Activated T-helper 2 cell treated with anti-CD3 and anti-CD28 coated beads, Interferon-gamma antibody, Interleukin-2, Interleukin-4, amounts not matched to agents 10 μg/mL and 5 μg/mL and 100 μg/mL, durations not matched to agents 14 hours and 24 hours and 36 hours (primary cell): ENCODE data around the gene POMC. TPM values are rescaled to one million over a fixed set of nuclear protein-coding genes. Genes with fewer than 3 reads are reported as not detected.
"Not testable (repeated sequence)": the region's sequence is repeated elsewhere in the genome, so short reads cannot be mapped to it uniquely, and the experiment has no call there.

ENCODE experiments used
- DNase-seq: peaks from one replicate; pipeline ENCODE4 v3.0.0; 2021; ENCODE audit warnings: low spot score
- H3K27ac Mint-ChIP-seq: one replicate; pipeline ENCODE4 v1.8.0; 2021; ENCODE audit warnings: mixed read lengths
- H3K27me3 Mint-ChIP-seq: one replicate; pipeline ENCODE4 v1.8.0; 2021; ENCODE audit warnings: low read depth, mixed read lengths
- H3K36me3 Mint-ChIP-seq: one replicate; pipeline ENCODE4 v1.8.0; 2021; ENCODE audit warnings: low read depth, mixed read lengths
- H3K4me1 Mint-ChIP-seq: one replicate; pipeline ENCODE4 v1.8.0; 2021; ENCODE audit warnings: low read depth, mixed read lengths
- H3K4me3 Mint-ChIP-seq: one replicate; pipeline ENCODE4 v1.8.0; 2021; ENCODE audit warnings: low read depth, mild to moderate bottlenecking, moderate library complexity, mixed read lengths
- H3K9me3 Mint-ChIP-seq: one replicate; pipeline ENCODE4 v1.8.0; 2021; ENCODE audit warnings: mixed read lengths
- intact Hi-C: fragments of 100-400 bp; cut with micrococcal nuclease; formaldehyde crosslinking; loops from one replicate; pipeline ENCODE4 v1.15.1; 2023
- total RNA-seq: library from RNA; stranded (reverse); gene quantifications from 2 replicates; pipeline ENCODE4 v1.2.3, GENCODE V29; 2022

Gene POMC
- total RNA-seq, 1 donor from 2014 or later: 6.7 TPM

DNA sequence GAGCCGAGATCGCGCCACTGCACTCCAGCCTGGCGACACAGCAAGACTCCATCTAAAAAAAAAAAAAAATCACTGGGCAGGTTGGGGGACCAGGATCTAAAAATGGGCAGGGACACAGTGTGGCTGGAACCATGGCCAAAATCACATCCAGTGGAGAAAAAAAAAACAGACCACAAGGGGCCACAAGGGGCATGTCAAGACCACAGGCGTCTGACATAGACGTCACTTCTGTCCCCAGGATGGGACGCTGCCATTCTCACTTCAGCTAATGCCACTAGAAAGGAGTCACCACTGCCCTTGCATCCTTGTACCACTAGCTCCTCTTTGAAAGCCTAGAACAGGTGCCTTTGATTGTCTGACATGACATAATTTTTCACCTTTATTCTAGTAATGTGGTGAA, 2.5 kb upstream of the POMC start:
- Mint-ChIP-seq H3K27ac (no peak overlapping the region), H3K4me1 (peaks cover 12% of the 10 kb centered on the region), H3K27me3 (peaks cover 69% of the 10 kb centered on the region), H3K36me3 (no peaks in the 10 kb centered on the region), H3K4me3 (no peak overlapping the region), H3K9me3 (no peaks in the 10 kb centered on the region)
- intact Hi-C loops: no loop called here
- no peak for DNase-seq

DNA sequence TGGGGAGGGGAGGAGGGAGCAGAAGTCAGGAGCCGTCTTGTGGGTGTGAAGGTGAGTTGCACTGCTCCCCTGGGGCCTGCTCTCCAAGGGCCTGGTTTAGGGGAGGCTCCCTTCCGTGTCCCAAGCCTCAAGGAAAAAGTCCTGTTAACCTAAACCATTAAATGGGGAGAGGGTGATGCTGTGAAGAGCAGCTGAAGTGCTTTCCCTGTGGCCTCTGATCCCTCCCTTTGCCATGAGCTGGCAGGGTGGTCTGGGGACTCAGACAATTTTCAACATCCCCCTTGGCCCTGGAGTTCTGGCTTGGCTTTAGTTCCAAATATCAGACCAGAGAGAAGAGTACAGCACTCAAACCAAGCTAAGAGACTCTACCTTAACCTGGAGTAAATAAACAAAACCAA, 692 bp upstream of the POMC start:
- peaks cover 17% of the 10 kb centered on the region for H3K4me1 Mint-ChIP-seq
- no peaks in the 10 kb centered on the region for H3K9me3 Mint-ChIP-seq
- no peak overlapping the region for H3K27ac Mint-ChIP-seq
- H3K27me3 Mint-ChIP-seq: peaks cover 77% of the 10 kb centered on the region
- intact Hi-C loops: no loop called here
- H3K4me3 Mint-ChIP-seq: peak overlapping the region; percentile 64
- no peaks in the 10 kb centered on the region for H3K36me3 Mint-ChIP-seq
- DNase-seq: no peak

DNA sequence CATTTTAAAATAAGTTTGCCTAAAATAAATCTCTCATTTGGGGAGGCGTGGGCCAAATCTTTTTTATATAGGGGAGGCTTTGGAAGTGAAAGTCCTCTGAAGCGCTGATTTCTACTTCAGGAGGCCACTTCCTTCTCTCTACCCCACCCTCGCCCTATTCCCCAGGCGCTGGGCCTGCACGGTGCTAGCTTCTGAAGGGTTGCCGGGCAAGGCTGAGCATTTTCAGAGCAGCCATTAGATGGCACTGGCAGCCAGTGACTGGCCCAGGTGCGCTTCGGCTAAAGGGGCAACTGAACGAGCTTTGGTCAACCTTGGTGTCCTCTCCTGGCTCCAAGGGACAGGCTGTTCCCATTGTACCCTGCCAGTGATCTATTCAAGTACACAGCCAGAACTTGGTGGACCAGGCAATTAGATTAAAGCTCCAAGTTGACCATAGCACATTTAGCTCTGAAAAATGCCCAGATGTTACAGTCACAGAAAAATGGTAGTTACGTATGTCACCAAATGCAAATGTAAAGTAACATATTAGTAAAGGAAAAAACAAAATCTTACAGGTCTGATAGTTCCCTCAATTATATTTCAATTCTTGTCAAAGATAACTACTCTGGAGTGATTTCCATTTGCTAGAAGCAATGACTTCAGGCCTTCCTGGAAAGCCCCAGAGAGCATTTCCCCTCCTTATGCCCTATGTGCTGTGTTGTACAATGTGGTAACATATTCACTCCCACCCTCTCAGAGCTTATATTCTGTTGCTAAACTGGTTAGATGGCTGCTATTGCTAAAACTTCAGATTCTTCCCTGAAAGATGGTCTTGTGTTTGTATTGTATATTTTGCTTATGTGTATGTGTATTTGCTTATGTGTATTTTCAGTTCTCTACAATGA, 2.1 kb downstream of the POMC start:
- Mint-ChIP-seq H3K27me3 (peaks cover 63% of the 10 kb centered on the region), H3K27ac (no peak overlapping the region), H3K4me1 (peaks cover 14% of the 10 kb centered on the region), H3K36me3 (peaks cover 6% of the 10 kb centered on the region), H3K4me3 (no peak overlapping the region), H3K9me3 (no peaks in the 10 kb centered on the region)
- DNase-seq: peak; percentile 24
- intact Hi-C loops: loop anchor here (2.0 kb wide), 1 partner anchor 31 kb away; no protein-coding TSS in a partner anchor

DNA sequence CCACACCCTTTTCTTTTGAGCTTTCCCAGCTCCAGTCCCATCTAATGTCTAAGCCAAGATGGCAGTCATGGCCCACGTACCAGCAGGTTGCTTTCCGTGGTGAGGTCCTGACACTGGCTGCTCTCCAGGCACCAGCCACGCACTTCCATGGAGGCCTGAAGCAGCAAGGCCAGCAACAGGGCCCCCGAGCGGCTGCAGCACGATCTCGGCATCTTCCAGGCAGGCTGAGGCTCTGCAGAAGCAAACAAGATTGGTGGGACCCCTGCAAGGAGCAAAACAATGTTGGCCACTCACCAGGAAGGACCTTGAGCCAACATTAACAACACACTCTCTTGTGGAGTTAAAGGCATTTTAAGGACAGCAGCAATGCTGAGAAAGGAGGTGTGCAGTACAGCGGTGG, 3.8 kb downstream of the POMC start:
- Mint-ChIP-seq H3K36me3 (peaks cover 18% of the 10 kb centered on the region), H3K9me3 (no peaks in the 10 kb centered on the region), H3K27ac (no peak overlapping the region), H3K4me3 (no peak overlapping the region), H3K4me1 (peaks cover 20% of the 10 kb centered on the region), H3K27me3 (peaks cover 47% of the 10 kb centered on the region)
- no peak for DNase-seq
- intact Hi-C loops: no loop called here

DNA sequence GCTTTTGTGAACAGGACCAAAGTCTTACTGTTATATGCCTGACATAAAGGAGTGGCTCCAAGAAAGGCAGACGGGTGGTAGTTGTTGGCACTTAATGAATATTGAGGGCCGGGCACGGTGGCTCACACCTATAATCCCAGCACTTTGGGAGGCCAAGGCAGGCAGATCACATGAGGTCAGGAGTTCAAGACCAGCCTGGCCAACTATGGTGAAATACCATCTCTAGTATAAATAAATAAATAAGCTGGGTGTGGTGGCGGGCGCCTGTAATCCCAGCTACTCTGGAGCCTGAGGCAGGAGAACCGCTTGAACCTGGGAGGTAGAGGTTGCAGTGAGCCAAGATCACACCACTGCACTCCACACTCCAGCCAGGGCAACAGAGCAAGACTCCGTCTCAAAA, 6.3 kb downstream of the POMC start:
- H3K9me3 Mint-ChIP-seq, intact Hi-C loops, DNase-seq: not testable (repeated sequence)
- Mint-ChIP-seq H3K4me1 (peaks cover 25% of the 10 kb centered on the region), H3K36me3 (peaks cover 24% of the 10 kb centered on the region), H3K27ac (peak overlapping the region; percentile 56), H3K27me3 (peaks cover 28% of the 10 kb centered on the region), H3K4me3 (peak overlapping the region; percentile 47)

DNA sequence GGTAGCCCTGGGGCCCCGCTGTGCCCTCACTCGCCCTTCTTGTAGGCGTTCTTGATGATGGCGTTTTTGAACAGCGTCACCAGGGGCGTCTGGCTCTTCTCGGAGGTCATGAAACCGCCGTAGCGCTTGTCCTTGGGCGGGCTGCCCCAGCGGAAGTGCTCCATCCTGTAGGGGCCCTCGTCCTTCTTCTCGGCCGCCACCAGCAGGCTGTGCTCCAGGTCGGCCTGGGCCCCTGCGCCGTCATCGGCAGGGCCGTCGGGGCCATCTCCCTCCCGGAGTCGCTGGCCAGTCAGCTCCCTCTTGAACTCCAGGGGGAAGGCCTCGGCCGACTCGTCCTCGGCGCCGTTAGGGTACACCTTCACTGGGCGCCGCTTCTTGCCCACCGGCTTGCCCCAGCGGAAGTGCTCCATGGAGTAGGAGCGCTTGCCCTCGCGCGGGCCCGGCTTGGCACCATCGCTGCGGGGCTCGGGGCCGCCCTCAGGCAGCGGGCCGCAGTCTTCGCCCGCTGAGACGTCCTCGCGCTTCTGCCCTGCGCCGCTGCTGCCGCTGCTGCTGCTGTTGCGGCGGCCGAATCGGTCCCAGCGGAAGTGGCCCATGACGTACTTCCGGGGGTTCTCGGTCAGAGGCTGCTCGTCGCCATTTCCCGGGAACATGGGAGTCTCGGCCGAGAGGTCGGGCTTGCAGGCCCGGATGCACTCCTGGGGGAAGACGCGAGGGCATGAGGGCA, 7.2 kb downstream of the POMC start:
- peaks cover 24% of the 10 kb centered on the region for H3K36me3 Mint-ChIP-seq
- H3K9me3 Mint-ChIP-seq: no peaks in the 10 kb centered on the region
- peak; percentile 67 for DNase-seq
- H3K27ac Mint-ChIP-seq: peak overlapping the region; percentile 78
- H3K4me3 Mint-ChIP-seq: peak overlapping the region; percentile 81
- H3K4me1 Mint-ChIP-seq: peaks cover 20% of the 10 kb centered on the region
- intact Hi-C loops: no loop called here
- peaks cover 21% of the 10 kb centered on the region for H3K27me3 Mint-ChIP-seq

DNA sequence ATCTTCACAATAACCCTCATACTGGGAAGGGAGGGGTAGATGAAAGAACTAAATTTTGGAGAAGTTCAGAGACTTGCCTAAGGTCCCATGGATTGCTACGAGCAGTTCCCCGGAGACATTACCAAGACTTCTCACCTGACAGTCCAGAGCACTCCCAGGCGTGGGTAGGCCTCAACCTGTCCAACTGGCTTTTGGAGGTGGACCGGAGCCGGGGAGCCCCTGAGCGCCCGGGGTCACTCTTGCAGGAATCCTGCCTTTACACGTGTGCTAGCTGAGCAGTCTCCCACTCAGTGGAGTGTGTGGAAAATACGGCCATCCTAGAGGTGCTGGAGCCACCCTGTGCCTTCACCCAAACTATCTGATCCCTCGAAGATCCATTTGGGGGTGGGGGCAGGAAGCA, 8.0 kb downstream of the POMC start:
- H3K27ac Mint-ChIP-seq: peak overlapping the region; percentile 63
- intact Hi-C loops: no loop called here
- H3K27me3 Mint-ChIP-seq: peaks cover 15% of the 10 kb centered on the region
- H3K9me3 Mint-ChIP-seq: no peaks in the 10 kb centered on the region
- DNase-seq: no peak
- H3K36me3 Mint-ChIP-seq: peaks cover 24% of the 10 kb centered on the region
- H3K4me3 Mint-ChIP-seq: peak overlapping the region; percentile 81
- H3K4me1 Mint-ChIP-seq: peaks cover 16% of the 10 kb centered on the region

DNA sequence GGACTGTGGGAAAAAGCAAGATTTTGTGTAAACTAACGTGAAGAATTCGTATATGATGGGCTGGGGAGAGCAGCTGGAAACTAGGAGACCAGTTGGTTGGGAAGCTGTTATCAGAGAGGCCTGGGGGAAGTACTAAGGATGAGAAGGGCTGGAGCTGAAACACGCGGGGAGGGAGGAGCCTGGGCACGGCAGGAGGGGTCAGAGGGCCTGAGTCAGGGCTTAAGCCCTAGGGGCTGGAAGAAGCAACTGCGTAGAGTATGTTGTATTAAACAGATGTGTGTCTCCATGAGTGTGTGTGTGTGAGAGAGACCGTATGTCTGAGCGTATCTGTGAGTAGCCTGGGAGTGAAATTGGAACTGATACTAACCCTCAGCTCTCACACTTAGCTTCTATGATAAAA, 8.4 kb downstream of the POMC start:
- peak overlapping the region; percentile 36 for H3K27ac Mint-ChIP-seq
- H3K4me3 Mint-ChIP-seq: peak overlapping the region; percentile 81
- H3K27me3 Mint-ChIP-seq: peaks cover 10% of the 10 kb centered on the region
- DNase-seq: no peak
- H3K4me1 Mint-ChIP-seq: peaks cover 12% of the 10 kb centered on the region
- peaks cover 24% of the 10 kb centered on the region for H3K36me3 Mint-ChIP-seq
- no peaks in the 10 kb centered on the region for H3K9me3 Mint-ChIP-seq
- intact Hi-C loops: no loop called here

DNA sequence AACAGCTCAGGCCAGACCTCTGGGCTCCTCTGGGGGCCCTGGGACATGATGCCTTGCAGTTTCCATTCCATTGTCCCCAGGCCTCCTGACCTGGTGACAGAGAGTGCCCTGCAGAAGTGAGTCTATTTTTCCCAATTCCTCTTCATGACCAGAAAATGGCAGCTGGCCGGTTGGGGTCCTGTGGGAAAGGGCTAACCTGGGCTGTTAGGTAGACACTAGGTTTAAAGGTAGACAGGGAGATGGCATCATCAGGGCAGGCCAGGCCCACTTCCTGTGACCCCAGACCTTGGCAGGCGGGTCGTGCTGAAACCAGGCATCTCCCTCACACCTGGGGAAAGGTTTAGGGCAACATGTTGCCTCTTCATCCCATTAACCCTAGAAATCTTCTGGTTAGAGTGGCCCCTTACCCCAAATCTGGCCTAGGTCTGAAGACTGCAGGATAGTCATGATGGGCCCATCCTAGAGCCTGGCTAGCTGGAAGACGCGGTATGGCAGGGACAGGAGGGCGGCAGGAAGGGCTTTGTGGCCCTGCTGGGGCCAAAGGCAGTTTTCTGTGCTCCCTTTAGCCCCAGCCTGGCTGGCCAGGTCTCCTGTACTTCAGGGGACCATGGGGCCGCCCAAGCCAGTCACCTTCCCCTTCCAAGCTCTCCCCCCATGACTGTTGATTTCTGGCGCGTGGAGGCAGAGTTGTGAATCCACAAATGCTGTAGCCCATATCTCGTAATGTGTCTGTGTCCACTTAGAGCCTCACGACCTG, 10.1 kb downstream of the POMC start:
- Mint-ChIP-seq H3K9me3 (no peaks in the 10 kb centered on the region), H3K27ac (no peak overlapping the region), H3K4me1 (peaks cover 12% of the 10 kb centered on the region), H3K4me3 (no peak overlapping the region), H3K27me3 (no peaks in the 10 kb centered on the region), H3K36me3 (peaks cover 24% of the 10 kb centered on the region)
- no peak for DNase-seq
- intact Hi-C loops: no loop called here

DNA sequence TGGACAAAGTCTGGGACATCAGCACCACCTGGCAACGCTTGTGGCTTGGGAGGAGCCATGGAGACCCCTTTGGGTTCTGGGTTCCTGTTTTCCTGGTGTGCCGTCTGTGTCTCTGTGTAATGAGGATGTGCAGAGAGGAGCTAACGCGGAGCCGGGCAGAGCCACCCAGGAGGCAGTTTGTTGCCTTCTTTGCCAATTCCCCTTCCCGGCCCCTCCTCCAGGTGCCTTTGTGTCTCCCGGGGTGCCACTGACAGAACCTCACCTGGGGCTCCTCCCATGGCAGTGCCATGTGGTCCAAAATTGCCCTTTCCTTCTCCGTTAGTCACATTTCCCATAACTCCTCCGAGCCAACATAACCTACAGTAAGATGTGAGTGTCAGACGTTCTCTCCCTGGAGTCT, 13.0 kb downstream of the POMC start:
- Mint-ChIP-seq H3K4me3 (no peak overlapping the region), H3K9me3 (no peaks in the 10 kb centered on the region), H3K4me1 (peaks cover 12% of the 10 kb centered on the region), H3K36me3 (peaks cover 14% of the 10 kb centered on the region), H3K27ac (no peak overlapping the region), H3K27me3 (no peaks in the 10 kb centered on the region)
- DNase-seq: no peak
- intact Hi-C loops: no loop called here

DNA sequence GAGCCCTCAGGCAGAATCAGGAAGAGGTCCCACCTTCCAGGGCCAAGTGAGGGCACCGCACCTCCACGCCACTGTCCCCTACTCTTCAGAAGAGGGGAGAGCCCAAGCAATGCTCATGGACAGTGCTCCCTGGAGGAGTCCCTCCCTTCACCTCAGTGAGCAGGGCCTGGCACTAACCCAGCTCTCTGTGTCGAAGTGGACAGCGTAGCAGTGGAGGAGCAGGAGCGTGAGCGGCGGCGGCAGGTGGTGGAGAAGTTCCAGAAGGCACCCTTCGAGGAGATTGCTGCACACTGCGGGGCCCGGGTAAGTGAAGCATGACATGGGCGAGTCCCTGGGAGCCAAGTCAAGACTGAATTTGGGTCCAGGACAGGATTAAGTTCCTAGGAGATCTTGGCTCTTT, 16.7 kb downstream of the POMC start:
- H3K4me1 Mint-ChIP-seq: no peaks in the 10 kb centered on the region
- H3K36me3 Mint-ChIP-seq: no peaks in the 10 kb centered on the region

DNA sequence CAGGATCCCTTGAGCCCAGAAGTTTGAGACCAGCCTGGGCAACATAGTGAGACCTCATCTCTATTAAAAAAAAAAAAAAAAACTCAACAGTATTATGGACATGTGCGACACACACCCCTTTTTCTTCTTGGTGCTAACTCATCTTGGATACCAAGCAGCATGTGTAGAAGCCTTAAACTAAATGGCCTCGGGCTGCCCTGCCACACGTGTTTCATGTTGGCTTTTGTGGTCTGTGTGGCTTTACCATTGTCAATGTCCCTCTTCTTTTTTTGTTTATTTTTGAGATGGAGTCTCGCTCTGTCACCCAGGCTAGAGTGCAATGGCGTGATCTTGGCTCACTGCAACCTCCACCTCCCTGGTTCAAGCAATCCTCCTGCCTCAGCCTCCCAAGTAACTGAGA, 17.4 kb downstream of the POMC start:
- H3K4me3 Mint-ChIP-seq, H3K27me3 Mint-ChIP-seq, intact Hi-C loops, H3K27ac Mint-ChIP-seq, H3K4me1 Mint-ChIP-seq, DNase-seq, H3K36me3 Mint-ChIP-seq, H3K9me3 Mint-ChIP-seq: not testable (repeated sequence)

More for the DNA sequence above, 16.7 kb downstream of the POMC start:
- Mint-ChIP-seq H3K9me3 (no peaks in the 10 kb centered on the region), H3K27me3 (peaks cover 3% of the 10 kb centered on the region), H3K27ac (no peak overlapping the region), H3K4me3 (no peak overlapping the region)
- intact Hi-C loops: no loop called here
- DNase-seq: no peak
